Brain microvascular endothelial cell (primary cell): Measurements from ENCODE around the gene C16orf89.

ENCODE experiments used
- DNase-seq: peaks from one replicate; pipeline ENCODE4 v3.0.0-alpha.2; 2020
- H3K27ac ChIP-seq: fragments of 250-450 bp; sonication (Bioruptor Pico); 2 replicates; pipeline ENCODE4 v1.5.1; 2020; ENCODE audit warnings: mild to moderate bottlenecking, moderate library complexity
- H3K27me3 ChIP-seq: fragments of 250-450 bp; sonication (Bioruptor Pico); replicated peaks from 2 replicates; pipeline ENCODE4 v1.5.1; 2020; ENCODE audit warnings: mild to moderate bottlenecking
- H3K36me3 ChIP-seq: fragments of 250-450 bp; sonication (Bioruptor Pico); replicated peaks from 2 replicates; pipeline ENCODE4 v1.5.1; 2020; ENCODE audit warnings: mild to moderate bottlenecking
- H3K4me3 ChIP-seq: 2 replicates; pipeline ENCODE4 v1.5.1; 2011; ENCODE audit warnings: low read depth, mild to moderate bottlenecking, control low read depth, low read length, moderate library complexity
- in situ Hi-C: cut with HindIII; loops from 2 replicates; pipeline ENCODE4 v1.10.0; 2017; ENCODE audit warnings: low sequenced_read_pairs, low pct_ligation_motif_present
- TF ChIP-seq, protein P1 (sequence below): IDR thresholded peaks from 2 replicates; pipeline ENCODE4 v1.5.1; 2011; ENCODE audit warnings: low read depth, mild to moderate bottlenecking, moderate library complexity, low read length, control low read depth, inconsistent platforms; ENCODE audit errors: missing control alignments

The C16orf89 gene

DNA sequence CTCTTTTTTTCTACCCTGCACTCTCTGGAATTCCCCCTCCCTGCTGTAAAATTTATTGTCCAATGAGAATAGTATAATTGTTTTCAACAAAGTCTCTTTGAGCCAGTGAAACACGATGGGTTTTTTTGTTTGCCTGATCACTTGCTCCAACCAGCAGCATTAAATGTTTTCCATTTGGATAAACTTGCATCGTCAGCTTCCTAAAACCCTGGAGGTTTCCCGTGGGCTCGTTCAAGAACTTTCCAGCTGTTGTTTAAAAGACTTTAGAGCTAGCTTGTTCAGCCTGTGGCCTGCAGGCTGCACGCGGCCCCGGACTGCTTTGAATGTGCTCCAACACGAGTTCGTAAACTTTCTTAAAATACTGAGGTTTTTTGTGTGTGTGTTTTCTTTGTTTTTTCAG, 47.0 kb downstream of the C16orf89 start:
- Histone ChIP-seq H3K27ac (no peak overlapping the region), H3K27me3 (no peaks in the 10 kb centered on the region), H3K4me3 (no peak overlapping the region), H3K36me3 (no peaks in the 10 kb centered on the region)
- DNase-seq, result no peak
- TF ChIP-seq, protein P1, sequence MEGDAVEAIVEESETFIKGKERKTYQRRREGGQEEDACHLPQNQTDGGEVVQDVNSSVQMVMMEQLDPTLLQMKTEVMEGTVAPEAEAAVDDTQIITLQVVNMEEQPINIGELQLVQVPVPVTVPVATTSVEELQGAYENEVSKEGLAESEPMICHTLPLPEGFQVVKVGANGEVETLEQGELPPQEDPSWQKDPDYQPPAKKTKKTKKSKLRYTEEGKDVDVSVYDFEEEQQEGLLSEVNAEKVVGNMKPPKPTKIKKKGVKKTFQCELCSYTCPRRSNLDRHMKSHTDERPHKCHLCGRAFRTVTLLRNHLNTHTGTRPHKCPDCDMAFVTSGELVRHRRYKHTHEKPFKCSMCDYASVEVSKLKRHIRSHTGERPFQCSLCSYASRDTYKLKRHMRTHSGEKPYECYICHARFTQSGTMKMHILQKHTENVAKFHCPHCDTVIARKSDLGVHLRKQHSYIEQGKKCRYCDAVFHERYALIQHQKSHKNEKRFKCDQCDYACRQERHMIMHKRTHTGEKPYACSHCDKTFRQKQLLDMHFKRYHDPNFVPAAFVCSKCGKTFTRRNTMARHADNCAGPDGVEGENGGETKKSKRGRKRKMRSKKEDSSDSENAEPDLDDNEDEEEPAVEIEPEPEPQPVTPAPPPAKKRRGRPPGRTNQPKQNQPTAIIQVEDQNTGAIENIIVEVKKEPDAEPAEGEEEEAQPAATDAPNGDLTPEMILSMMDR, result no peak
- in situ Hi-C loops, result no loop called here

DNA sequence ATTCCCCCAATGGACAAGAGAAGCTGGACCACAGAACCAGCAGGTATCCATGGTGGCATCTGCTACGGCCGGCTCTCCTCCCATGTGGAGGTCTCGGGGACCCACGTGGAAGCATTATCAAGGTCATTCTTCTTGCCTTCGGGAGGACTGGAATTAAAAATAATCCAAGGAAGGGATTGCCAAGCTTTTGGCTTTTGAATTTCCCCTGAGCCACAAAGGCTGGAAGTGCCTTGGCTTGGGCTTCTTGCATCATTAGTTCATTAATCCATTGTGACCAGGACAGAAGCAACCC, 48.1 kb downstream of the C16orf89 start:
- Histone ChIP-seq H3K4me3 (no peak overlapping the region), H3K27me3 (no peaks in the 10 kb centered on the region), H3K36me3 (no peaks in the 10 kb centered on the region), H3K27ac (no peak overlapping the region)
- no peak for DNase-seq
- in situ Hi-C loops, result no loop called here
- TF ChIP-seq, protein P1, result no peak

DNA sequence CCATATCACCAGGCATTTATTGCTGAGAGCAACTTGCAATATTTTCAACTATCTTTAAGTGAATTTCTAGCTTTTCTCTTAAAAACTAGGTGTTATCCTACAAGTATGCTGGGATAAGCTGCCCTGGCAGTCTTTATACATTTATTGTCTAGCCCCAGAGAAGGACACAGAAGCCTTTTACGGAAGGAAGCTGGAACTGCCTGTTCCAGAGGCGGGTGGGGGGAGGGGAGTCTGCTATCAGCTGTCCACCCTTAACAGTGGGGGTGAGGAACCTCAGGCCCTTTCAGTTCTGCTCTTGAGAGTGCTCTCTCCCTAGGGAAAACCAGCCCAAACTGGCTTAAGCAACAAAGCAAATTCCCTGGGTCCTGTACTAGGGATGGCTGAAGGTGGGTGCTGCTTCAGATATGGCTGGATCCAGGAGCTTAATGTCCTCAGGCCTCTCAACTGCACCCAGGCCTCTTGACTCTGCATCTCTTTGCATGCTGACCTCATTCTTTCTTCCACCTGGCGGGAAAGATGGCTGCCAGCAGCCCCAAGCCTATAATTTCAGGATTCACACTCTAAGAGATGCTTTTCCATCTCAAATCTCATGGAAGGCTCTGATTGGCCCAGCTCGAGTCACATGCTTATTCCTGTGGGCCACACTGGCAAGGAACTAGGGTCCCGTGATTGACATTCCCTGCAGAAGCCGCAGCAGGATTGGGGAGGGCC, 48.6 kb downstream of the C16orf89 start:
- TF ChIP-seq, protein P1, result no peak
- H3K27me3 ChIP-seq, result no peaks in the 10 kb centered on the region
- in situ Hi-C loops, result no loop called here
- H3K4me3 ChIP-seq, result no peak overlapping the region
- H3K36me3 ChIP-seq, result no peaks in the 10 kb centered on the region
- H3K27ac ChIP-seq, result no peak overlapping the region
- DNase-seq, result no peak

DNA sequence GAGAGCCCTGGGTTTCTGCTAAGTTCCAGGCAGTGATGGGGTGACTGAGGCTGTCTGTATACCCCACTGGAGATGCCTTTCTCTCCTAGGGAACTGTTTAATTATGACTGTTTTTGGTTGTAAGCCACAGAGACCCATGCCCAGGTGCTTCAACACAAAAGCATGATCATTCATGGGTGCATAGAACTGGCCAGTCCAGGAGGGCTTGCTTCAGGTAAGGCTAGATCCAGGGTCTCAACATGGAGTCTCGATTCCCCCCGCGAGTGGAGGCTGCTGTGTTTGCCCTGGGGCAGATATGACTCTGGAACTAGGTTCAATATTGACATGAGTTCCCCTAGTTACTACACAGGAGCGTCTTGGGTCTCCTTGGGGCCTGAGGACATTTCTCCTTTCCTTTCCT, 49.9 kb downstream of the C16orf89 start:
- no peak for DNase-seq
- Histone ChIP-seq H3K36me3 (no peaks in the 10 kb centered on the region), H3K4me3 (no peak overlapping the region), H3K27me3 (peaks cover 2% of the 10 kb centered on the region), H3K27ac (no peak overlapping the region)
- in situ Hi-C loops, result no loop called here
- TF ChIP-seq, protein P1, result no peak

DNA sequence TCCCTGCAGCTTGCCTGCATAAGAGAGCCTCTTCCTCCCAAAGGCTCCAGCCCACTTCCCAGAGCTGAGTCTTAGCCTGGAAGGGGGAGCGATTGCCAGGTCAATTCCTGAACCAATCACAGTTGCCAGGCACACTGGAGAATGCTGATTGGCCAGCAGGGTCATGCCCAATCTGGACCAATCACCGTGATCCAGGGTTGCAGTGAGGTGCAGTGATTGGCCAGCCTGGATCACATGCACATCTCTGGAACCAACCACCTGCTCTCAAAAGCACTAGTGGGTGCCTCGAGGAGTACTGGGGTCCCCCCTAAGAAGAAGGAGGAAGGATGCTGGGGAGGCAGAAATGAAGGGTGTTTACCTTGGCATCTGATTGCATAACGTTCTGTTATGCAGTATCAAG, 50.4 kb downstream of the C16orf89 start:
- Histone ChIP-seq H3K36me3 (no peaks in the 10 kb centered on the region), H3K4me3 (no peak overlapping the region), H3K27ac (no peak overlapping the region), H3K27me3 (peaks cover 2% of the 10 kb centered on the region)
- no peak for DNase-seq
- TF ChIP-seq, protein P1, result no peak
- in situ Hi-C loops, result no loop called here

DNA sequence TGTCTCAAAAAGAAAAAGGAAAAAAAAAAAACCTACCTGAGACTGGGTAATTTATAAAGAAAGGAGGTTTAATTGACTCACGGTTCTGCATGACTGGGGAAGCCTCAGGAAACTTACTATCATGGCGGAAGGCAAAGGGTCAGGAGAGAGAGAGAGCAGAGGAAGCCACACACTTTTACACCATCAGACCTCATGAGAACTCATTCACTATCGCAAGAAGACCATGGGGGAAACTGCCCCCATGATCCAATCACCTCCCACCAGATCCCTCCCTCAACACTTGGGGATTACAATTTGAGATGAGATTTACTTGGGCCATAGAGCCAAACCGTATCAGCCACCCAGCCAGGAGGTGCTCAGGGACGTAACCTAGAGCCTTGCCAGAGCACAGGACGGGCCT, 52.9 kb downstream of the C16orf89 start:
- Histone ChIP-seq H3K36me3 (no peaks in the 10 kb centered on the region), H3K27ac (no peak overlapping the region), H3K27me3 (peaks cover 2% of the 10 kb centered on the region), H3K4me3 (no peak overlapping the region)
- in situ Hi-C loops, result no loop called here
- no peak for DNase-seq
- TF ChIP-seq, protein P1, result no peak
